HG02798 (cell line): ENCODE measurements around the gene CNGB1.
"Not testable (repeated sequence)": the region's sequence is repeated elsewhere in the genome, so short reads cannot be mapped to it uniquely, and the experiment has no call there.

ENCODE experiments used
- ATAC-seq: cut with Tn5 transposase; IDR thresholded peaks from one replicate; pipeline ENCODE4 v1.9.1; 2021; ENCODE audit warnings: mild to moderate bottlenecking; ENCODE audit not compliant: unreplicated experiment, poor library complexity

Gene CNGB1

DNA sequence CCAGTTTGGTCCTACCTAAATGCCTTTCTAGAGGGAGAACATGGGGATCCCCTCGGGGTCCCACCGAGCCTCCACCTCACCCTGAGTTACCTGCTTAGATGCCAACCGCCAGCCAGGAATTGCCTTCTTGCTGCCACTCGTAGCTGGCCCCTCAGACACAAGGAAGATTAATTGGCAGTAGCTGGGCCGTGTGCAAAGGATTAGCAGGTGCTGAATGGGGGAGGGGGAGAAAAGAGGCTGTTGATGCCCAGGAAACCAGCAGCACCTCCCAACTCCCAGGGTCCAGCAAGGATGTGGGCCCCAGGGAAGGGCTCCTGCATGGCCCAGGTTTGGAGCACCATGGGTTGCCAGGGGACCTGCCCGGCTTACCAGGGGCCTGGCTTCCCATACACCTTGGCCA is at the start of gene CNGB1:
TSS of gene CNGB1 (minus strand) at position 159 of the 400 bp plus-strand sequence. CDS start 3,842 bp downstream, outside the sequence.
- no peak for ATAC-seq

DNA sequence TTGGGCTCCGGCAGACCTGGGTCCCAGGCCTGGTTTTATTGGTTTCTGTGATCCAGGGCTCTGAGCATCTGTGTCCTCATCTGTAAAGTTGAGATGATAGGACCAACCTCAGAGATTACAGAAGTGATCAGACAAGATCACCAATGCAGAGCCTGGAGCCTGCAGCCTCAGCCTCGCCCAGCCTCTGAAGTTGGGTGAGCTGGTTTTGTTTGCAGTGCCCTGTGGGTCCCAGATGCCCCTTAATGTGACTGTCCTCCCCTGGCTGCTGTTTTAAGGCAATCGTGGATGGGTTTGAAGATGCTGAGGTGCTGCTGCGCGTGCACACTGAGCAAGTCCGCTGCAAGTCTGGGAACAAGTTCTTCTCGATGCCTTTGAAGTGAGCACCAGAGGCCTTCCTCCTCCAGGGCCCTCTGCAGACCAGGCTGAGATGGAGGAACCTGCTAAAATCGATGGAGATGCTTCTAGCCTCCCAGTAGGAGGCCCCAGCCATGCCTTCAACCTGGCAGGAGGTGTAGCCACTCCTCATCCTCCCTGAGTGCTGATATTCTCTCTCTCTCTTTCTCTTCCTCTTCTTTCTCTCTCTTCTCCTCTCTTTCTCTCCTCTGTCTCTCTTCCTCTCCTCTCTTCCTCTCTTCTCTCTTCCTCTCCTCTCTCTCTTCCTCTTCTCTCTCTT is 49.1 kb upstream of the CNGB1 start:
- ATAC-seq, result no peak

DNA sequence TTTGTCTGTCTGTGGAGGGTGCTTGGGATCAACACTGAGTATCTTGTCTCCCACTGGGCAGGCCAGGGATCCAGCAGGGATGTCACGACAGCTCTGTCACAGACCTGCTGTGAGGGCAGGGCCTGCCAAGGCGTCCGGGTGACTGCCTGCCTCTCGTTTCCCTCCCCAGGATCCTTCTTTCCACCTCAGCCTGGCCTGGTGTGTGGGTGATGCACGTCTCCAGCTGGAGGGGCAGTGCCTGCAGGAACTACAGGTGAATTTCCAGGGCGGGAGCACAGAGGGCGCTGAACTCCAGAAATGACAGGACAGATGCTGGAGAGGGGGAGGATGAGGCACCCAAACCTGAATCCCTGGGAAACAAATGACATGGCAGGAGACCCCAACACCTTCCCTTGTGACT is 47.9 kb upstream of the CNGB1 start:
- no peak for ATAC-seq

DNA sequence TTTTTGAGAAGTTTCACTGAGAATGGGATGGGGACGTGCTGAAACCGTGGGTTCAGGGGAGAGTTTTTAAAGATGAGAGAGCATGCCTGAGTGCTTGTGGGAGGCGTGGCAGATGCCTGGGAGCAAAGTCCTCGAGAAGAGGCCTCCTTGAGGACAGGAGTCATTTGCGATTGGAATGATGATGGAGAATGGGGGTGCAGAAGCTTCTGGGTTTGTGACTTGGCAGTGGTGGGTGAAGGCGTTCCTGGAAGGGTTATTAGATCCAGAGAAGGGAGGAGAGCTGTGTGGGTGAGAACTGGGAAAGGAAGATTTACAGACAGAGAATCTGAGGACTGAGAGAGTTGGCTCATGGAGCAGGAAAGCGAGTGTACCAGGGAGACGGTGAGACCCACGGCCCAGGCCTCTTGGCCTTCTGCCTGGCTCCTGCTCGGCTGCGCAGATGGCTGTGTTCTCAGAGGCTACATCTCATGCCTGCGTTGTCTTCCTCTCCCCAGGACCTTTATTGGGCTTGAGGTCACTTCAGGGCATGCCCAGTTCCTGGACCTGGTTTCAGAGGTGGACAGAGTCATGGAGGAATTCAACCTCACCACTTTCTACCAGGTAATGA is 46.0 kb upstream of the CNGB1 start:
- ATAC-seq, result no peak

DNA sequence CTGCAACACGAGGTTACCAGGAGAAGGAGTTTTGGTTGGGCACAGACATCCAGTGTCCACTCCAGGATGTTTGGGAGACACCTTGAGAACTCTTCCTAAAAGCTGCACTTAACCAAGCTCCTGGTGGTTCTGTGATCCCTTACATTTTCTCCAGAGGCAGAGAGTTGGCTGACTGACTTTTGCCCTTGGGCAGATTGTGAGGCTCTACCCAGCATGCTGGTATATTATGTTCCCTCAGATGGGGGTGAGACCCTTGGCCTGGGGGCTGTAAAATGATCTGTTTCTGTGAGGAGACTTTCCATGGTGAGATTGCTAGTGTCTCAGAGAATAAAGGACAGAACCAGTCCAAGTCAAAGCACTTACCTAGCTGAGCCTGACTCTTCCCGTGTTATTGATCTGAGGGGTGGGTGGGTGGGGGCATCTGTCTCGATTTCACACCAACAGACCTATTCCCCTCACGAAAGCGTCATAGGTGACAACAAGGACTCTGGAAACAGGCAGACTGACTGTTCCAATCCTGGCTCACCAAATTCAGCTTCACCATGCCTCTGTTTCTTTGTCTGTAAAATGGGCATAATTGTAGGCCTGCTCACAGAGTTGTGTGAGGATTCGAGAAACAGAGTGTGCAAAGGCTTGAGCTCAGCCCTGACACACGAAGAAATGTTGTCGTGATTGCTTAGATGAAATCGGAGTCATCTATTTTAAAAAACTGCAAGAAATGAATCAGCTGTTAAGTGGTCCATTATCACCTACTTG is 42.5 kb upstream of the CNGB1 start:
- no peak for ATAC-seq

DNA sequence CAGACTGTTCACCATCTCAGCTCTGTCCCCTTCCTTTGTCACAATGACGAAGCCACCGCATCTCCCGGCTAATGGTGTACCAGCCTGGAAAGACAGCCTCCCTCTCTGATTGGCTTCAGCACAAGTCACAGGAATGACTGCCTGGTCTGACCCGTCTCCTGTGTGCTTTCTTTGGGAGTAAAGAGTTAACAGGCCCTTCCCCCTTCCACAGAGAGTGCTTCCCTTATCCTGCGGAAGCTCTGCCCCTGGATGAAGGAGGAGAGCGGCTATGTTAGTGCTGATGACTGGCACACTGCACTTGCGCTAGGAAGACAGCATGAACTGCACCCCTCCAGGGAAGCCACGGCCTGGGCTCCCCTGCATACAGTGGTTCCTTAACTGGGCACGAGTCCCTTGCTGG is 41.6 kb upstream of the CNGB1 start:
- ATAC-seq, result no peak

DNA sequence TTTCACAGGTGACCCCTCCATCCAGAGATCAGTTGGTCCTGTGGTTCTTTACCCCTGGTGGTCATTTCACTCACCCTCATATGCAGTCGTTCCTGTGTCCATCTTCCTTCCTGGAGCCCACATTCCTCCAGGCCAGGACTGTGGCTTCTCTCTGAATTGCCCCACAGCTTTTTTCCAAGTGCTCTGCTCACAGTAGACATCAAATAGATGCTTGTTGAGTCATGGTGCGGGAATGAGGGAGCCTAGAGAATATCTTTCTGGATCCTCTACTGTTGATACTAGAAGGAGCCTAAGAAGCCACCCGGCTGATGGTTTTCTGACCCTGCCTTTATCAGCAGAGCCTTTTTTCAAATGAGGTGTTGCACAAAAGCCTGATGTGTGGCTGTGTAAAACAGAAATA is 40.7 kb upstream of the CNGB1 start:
- ATAC-seq, result no peak

DNA sequence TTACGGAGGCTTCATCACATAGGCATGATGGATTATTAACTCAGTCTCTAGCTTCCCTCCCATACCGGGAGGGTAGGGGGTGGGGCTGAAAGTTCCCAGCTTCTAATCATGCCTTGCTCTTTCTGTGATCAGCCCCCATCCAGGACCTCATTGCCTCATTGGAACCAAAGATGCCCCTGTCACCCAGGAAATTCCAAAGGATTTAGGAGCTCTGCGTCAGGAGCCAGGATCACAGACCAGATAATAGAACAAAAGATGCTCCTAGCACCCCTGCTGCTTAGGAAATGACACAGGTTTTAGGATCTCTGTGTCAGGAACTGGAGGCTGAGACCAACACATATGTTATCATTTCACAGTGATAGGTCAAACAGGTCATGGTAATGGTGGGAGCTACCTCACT is 40.0 kb upstream of the CNGB1 start:
- no peak for ATAC-seq

DNA sequence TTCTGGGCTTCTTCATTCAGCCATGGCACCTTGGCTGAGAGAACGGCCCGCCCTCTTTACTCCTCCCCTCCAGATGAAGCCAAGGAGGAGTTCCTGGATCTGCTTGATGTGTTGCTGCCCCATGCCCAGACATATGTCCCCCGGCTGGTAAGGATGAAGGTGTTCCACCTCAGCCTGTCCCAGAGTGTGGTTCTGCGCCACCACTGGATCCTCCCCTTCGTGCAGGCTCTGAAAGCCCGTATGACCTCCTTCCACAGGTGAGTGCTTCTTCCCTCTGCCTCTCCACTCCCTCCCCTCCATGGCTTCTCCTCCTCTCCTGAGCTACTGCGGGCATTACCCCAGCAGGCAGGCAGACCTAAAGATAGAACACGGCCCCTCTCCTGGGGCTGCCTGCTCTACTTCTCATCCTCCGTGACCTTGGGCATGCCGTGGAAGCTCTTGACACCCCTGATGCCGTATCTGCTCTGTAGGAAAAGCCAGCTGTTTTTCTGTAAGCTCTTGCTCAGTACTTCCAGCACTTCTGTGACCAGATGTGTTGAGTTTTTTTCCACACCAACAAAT is 39.0 kb upstream of the CNGB1 start:
- ATAC-seq, result no peak

DNA sequence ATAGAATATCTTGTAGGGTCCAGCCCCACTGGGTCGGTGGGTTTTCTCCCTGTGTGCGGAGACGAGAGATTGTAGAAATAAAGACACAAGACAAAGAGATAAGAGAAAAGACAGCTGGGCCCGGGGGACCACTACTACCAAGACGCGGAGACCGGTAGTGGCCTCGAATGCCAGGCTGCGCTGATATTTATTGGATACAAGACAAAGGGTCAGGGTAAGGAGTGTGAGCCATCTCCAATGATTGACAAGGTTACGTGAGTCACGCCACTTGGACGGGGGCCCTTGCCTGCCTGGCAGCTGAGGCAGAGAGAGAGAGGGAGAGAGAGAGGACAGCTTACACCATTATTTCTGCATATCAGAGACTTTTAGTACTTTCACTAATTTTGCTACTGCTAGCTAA is 33.8 kb upstream of the CNGB1 start:
- not testable (repeated sequence) for ATAC-seq

DNA sequence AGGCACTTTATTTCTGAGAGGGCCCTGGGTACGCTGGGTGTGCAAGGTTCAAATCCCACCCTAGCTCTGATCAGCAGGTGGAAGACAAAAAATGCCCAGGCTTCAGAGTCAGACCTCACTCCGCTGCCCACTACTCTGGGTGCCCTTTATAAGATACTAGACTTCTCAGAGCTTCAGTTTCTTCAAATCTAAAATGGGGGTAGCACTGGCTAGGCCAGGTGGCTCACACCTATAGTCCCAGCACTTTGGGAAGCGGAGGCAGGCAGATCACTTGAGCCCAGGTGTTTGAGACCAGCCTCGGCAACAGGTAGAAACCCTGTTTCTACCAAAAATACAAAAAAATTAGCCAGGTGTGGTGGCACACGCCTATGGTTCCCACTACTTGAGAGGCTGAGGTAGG is 32.0 kb upstream of the CNGB1 start:
- ATAC-seq, result no peak

DNA sequence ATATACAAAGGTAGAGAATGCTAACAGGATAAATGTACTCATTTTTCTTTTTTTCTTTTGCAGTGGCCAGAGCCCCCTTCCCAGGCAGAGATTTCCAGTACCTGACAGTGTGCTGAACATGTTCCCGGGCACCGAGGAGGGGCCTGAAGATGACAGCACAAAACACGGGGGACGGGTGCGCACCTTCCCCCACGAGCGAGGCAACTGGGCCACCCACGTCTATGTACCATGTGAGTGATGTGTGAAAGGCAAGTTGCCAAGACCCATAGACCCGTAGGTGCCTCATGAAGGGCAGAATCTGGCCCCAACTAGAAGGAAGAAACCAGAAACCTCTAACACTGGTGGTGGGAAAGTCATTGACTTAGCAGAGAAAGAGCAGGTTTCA is 31.5 kb upstream of the CNGB1 start:
- ATAC-seq, result no peak

DNA sequence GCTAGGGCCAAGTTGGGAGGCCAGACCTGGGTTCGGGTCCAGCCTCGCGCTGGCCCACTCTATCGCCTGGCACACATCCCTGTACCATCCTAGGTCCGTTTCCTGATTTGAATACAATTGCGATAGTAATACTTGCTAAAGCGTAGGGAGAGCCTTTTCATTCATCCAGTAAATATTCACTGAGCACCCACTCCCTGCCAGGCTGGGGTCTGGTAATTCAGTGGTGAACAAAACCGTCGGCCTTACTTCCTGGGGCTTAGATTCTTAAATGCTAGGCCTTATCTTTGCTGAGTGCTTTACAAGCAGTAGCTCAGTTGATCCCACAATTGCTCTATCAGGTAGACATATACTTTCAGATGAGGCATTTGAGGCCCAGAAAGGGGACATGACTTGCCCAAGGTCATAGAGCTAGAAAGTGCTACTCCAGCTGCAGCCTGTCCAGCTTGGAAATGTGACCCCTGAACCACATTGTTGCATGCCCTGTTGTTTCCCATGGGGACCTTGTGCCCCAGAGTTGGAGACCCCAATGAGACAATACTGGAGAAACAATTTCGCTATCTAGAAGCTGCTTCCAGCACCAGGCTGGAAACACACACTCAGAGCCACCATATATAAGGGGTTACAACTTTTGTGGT is 31.0 kb upstream of the CNGB1 start:
- no peak for ATAC-seq

DNA sequence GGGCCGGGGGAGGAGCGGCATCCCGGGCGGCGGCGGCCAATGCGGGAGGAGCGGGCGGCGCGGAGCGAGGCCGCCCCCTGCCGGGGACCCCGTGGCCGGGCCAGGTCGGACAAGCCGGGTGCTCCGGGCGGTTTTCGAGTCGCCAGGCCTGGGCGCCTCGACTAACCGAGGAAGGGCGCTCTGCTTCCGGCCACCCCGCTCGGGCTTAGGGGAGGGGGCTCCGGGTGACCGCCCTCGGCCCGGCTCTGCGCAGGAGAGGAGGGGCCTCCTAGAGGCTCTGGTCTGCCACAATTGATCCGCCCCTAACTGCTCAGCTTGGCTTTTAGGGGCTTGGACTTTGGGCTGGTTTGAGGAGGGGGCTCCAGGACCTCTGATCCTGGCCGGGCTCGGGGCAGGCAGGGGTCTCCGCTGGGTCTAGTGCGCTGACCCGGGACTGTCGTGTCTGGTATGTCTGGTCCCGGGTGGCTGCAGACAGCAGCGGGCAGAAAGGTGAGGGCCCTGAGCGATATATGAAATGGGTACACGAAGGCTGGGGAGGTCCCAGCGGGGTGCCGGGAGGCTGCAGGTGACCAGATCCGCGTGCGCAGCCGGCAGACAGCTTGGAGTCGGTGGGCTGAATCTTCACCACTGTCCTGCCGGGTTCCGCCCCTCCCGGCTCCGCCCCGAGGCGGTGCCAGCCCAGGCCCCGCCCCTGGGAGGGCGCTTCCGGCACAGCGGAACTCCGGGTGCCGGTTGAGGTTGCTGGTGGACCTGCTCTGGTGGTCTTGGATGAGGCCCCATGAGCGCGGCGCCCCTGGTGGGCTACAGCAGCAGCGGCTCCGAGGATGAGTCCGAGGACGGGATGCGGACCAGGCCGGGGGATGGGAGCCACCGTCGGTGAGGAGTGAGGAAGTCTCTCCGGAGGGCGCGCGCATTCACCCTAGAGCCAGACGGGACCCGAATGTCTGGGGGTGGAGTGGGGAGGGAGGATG is 30.1 kb upstream of the CNGB1 start, which contains the start of gene USB1:
TSS of gene USB1 (plus strand) at position 702 of the 971 bp plus-strand sequence. CDS start at position 779, 77 bp downstream.
- ATAC-seq, result peak; percentile 81

DNA sequence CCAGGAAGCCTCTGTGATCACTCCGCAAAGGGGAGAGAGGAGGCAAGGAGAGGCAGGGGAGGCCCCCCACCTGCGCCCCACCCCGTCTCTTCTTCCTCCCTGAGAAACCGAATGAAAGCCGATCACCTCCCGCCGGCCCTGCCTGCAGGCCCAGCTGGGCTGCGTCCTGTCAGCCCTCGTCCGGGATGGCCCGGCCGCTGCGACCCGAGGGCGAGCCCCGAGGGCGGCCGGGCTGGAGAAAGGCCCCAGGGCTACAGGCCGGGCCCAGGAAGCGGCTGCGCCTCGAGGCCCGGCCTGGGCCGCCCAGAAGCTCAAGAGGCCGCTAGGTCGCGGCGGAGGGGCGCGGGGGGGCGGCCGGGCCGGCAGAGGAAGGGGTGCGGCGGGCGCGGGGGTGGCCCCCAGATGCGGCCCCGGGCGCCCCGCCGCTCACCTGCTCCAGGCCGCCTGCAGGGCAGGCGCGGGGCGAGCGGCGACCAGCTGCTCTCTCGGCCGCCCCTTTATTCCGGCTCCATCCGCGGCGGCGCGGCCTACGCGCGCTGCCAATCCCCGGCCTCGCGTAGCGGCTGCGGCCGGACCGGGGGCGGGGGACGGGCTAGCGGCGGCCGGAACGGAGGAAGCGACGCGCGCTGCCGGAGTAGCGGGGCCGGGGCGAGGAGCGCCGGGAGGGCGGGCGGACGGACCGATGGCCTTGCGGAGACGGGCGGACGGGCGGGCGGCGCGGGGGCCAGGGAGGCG is 29.2 kb upstream of the CNGB1 start, which contains the start of gene ZNF319:
TSS of gene ZNF319 (minus strand) at position 702 of the 735 bp plus-strand sequence. CDS start 2,407 bp downstream, outside the sequence.
- ATAC-seq, result peak; percentile 24

DNA sequence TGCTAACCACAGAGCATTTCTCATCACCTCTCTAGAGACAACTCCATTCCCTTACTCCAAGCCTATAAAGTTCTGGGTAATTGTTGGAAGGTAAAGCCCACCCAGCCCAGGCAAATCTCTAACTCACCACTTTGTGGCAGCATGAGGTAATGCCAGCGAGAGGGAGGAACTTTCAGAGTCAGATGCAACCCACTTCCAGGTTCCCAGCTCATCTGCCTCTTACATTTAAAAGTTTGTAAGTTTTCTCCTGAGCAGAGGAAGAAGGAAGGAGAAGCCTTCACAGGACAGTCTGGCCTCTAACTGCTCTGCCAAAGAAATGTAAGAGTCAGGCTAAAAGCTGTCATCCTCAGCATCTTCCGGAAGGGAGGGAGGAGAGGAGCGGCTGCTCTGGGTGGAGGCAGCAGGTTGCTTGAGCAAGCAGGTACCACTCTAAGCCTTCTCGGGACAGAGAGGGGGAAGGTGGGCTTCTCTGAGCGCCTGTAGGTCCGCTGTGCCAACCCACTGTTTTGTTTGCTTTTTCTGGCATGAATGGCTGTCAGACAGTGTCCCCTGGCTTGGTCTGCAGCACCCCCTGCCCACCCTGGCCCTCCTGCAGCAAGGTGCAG is 28.5 kb upstream of the CNGB1 start:
- ATAC-seq, result no peak

DNA sequence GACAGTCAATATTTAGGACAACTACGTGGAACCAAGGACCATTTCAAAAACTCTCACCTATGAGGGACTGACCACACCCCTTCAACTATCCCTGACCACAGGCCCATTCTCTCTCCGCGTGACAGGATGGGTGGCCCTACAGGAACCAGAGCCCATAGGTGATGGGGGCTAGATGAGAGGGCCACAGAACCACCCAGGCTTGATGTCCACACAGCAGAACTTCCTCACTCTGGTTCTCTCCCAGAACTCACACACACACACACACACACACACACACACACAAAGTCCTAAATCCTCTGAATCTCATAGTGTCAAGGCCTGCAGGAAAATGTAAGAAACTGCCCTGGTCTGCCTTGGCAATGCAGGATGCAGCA is 28.1 kb upstream of the CNGB1 start:
- no peak for ATAC-seq

DNA sequence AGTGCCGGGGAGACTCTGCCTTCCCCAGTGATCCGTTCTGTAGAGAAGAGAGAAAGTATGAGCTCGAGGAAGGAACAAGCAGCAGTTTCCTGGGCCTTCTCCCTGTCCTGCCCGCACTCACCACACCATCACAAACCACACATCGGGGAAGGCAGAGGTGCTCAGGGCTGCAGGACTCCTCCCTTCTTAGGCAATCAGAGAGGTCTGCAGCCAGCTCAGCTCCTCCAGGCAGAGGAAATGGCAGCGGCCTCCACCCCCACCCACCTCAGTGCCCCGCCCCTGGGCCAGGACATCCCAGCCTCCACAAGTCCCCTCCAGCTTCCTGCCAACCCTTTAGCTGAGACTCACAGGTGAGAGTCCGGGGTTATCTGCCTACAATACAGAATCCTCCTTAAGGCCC is 27.6 kb upstream of the CNGB1 start:
- no peak for ATAC-seq
